Activated naive CD4-positive, alpha-beta T cell treated with anti-CD3 and anti-CD28 coated beads, Interleukin-2, amount 50 U/mL, for 72 hours (primary cell): Measurements from ENCODE around the gene ERBB2. TPM values are rescaled to one million over a fixed set of nuclear protein-coding genes. Genes with fewer than 3 reads are reported as not detected.
A peak's percentile ranks its signal among the peaks of the same experiment; 100 is the strongest.

ENCODE experiments used
- ATAC-seq, 2 donors: fragments of 150-1000 bp; cut with Tn5 transposase; 2 replicates each; pipeline ENCODE4 v1.10.0; 2021; ENCODE audit warnings: mild to moderate bottlenecking in 2 of 2, moderate library complexity in 2 of 2
- DNase-seq, 2 donors: peaks; one replicate each; pipeline ENCODE4 v3.0.0; 2021 to 2022; ENCODE audit warnings: low spot score in 2 of 2
- H3K27ac Mint-ChIP-seq, 2 donors: one replicate each; pipeline ENCODE4 v1.8.0; 2022; ENCODE audit warnings: mild to moderate bottlenecking in 2 of 2, mixed read lengths in 2 of 2
- H3K36me3 Mint-ChIP-seq, 2 donors: one replicate each; pipeline ENCODE4 v1.8.0; 2022; ENCODE audit warnings: mixed read lengths in 2 of 2
- H3K9me3 Mint-ChIP-seq, 2 donors: one replicate each; pipeline ENCODE4 v1.8.0; 2022; ENCODE audit warnings: mixed read lengths in 2 of 2
- total RNA-seq, 2 donors: library from RNA; stranded (reverse); gene quantifications; one replicate each; pipeline ENCODE4 v1.2.3, GENCODE V29; 2022

The ERBB2 gene
- total RNA-seq: 1 to 10 TPM; 3.2 to 7.8 TPM

DNA sequence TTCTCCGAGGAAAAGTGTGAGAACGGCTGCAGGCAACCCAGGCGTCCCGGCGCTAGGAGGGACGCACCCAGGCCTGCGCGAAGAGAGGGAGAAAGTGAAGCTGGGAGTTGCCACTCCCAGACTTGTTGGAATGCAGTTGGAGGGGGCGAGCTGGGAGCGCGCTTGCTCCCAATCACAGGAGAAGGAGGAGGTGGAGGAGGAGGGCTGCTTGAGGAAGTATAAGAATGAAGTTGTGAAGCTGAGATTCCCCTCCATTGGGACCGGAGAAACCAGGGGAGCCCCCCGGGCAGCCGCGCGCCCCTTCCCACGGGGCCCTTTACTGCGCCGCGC is at the start of gene ERBB2:
Gene ERBB2, plus strand, starts transcription at position 247 of the 330 bp plus-strand sequence. CDS start 175 bp downstream, outside the sequence.
- DNase-seq (no peak), ATAC-seq (no peak)
- no peaks in the 10 kb centered on the region for H3K36me3 Mint-ChIP-seq
- H3K9me3 Mint-ChIP-seq: no peaks in the 10 kb centered on the region
- no peak within 1 kb of the TSS for H3K27ac Mint-ChIP-seq

DNA sequence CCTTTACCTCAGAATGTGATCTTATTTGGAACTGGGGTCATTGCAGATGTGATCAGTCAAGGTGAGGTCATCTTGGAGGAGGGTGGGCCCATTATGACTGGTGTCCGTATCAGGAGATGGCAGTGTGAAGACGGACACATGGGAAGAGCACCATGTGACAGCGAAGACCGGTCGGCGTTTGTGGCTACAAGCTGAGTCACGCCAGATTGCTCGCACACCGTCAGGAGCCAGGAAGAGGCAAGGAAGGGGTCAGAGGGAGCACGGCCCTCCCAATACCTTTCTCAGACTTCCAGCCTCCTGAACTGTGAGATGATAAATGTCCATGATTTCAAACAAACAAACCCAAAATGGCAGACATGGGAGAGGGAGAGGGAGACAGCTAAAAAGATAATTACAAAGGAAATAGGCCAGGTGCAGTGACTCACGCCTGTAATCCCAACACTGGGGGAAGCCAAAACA is 49.7 kb upstream of the ERBB2 start:
- Mint-ChIP-seq H3K36me3 (no peaks in the 10 kb centered on the region), H3K9me3 (no peaks in the 10 kb centered on the region), H3K27ac (peak overlapping the region in 1 of 2 donors; percentile 36)
- no peak for DNase-seq
- ATAC-seq: no peak

DNA sequence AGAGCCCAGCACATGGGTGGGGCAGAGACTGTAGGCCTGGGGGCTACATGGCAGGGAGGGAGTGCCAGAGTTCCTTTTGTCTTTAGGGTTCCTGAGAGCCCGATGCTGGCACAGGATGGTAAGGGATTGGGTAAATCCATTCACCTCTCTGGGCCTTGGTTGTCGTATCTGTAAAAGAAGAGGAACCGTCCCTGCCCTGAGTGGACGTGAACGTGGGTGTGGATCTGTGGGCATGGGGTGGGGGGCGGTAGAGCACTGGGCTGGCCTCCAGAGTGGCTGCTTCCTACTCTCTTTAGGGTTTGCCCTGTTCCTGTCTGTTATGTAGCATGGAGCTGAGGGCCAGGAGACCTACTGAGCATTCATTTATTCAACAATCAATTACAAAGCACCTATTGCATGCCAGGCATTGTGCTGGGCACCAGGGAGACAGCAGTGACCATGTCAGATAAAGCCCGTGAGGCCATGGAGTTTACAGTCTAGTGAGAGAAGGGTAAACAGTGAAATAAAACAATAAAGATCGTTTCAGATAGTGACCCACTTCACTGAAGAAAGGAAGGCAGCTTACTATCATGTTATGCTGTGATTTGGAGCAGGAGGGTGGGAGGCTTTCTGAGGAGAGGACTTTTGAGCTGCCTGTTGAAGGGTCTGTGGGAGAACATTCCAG is 47.8 kb upstream of the ERBB2 start:
- no peak for DNase-seq
- ATAC-seq: no peak
- H3K27ac Mint-ChIP-seq: peak overlapping the region; percentile 67 to 73
- H3K9me3 Mint-ChIP-seq: no peaks in the 10 kb centered on the region
- no peaks in the 10 kb centered on the region for H3K36me3 Mint-ChIP-seq

- H3K36me3 Mint-ChIP-seq: peaks cover 0 to under 1% of the 10 kb centered on the region in 2 donors
- ATAC-seq (peak in 1 of 2 donors; percentile 17), DNase-seq (no peak)
- H3K27ac Mint-ChIP-seq: peak overlapping the region; percentile 67 to 84
- no peaks in the 10 kb centered on the region for H3K9me3 Mint-ChIP-seq
Measured at GRCh38 chr17:39652587-39653315, 47.1 kb upstream of the ERBB2 start.

DNA sequence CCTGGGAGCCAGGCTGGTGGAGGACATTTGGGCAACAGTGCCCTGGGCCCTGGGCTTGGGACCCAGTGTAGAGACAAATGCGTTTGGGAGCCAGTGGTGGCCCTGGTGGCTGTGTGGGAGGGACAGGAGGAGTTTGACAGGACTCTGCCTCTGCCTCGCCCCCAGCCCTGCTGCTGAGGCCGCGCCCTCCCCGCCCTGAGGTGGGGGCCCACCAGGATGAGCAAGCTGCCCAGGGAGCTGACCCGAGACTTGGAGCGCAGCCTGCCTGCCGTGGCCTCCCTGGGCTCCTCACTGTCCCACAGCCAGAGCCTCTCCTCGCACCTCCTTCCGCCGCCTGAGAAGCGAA is 46.6 kb upstream of the ERBB2 start:
- H3K9me3 Mint-ChIP-seq: no peaks in the 10 kb centered on the region
- no peak for DNase-seq
- peak; percentile 13 to 34 for ATAC-seq
- peak overlapping the region in 1 of 2 donors; percentile 84 for H3K27ac Mint-ChIP-seq
- H3K36me3 Mint-ChIP-seq: peaks cover 0 to 6% of the 10 kb centered on the region in 2 donors

- no peaks in the 10 kb centered on the region for H3K9me3 Mint-ChIP-seq
- H3K36me3 Mint-ChIP-seq: peaks cover 0 to 6% of the 10 kb centered on the region in 2 donors
- peak; percentile 82 for ATAC-seq
- peak overlapping the region; percentile 12 to 84 for H3K27ac Mint-ChIP-seq
- peak in 1 of 2 donors; percentile 90 for DNase-seq
Measured at GRCh38 chr17:39653662-39654331, 46.1 kb upstream of the ERBB2 start.

DNA sequence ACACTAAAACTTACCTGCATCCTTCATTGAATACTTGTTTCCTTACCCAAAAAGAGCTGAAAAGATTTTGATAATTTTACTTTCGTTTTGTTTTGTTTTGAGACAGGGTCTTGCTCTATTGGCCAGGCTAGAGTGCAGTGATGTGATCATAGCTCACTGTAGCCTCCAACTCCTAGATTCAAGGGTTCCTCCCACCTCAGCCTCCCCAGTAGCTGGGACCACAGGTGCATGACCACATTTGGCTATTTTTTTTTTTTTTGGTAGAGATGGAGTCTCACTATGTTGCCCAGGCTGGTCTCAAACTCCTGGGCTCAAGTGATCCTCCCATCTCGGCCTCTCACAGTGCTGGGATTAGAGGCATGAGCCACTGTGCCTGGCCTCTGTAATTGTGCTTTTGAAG is 44.8 kb upstream of the ERBB2 start:
- Mint-ChIP-seq H3K27ac (peak overlapping the region; percentile 11 to 36), H3K36me3 (peaks cover 0 to 6% of the 10 kb centered on the region in 2 donors), H3K9me3 (no peaks in the 10 kb centered on the region)
- ATAC-seq (no peak), DNase-seq (no peak)

DNA sequence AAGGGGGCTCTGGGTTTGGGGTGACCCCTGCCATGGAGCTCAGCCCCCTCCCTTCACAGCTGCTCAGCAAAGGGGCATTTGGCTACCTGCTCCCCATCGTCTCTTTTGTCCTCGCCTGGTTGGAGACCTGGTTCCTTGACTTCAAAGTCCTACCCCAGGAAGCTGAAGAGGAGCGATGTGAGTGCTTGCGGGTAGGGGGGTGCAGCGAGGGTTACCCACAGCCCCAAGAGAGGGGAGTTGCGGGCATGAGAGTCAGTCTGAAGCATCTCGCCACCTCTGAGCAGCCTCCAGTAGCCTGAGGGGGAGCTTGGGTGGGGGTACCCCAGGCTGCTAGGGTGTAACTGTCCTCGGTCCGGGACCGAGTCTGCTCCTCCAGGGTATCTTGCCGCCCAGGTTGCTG is 41.5 kb upstream of the ERBB2 start:
- no peak for ATAC-seq
- H3K27ac Mint-ChIP-seq: peak overlapping the region in 1 of 2 donors; percentile 55
- H3K36me3 Mint-ChIP-seq: peaks cover 0 to 6% of the 10 kb centered on the region in 2 donors
- H3K9me3 Mint-ChIP-seq: no peaks in the 10 kb centered on the region
- no peak for DNase-seq

DNA sequence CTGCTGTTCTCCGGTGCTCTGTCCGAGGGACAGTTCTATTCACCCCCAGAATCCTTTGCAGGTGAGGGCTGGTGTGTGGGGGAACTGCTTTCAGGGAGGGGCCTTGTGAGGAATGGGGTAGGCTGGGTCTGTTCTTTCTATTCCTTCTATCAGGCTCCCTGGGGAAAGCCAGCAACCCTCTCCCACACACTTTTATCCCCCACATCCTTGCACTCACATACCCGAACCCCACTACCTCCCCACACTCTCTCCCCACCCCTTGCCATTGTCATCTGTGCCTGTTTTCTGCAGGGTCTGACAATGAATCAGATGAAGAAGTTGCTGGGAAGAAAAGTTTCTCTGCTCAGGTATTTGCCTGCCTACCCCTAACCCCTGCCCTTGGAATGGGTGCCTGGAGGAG is 41.1 kb upstream of the ERBB2 start:
- Mint-ChIP-seq H3K36me3 (peaks cover 0 to 6% of the 10 kb centered on the region in 2 donors), H3K9me3 (no peaks in the 10 kb centered on the region), H3K27ac (peak overlapping the region; percentile 55 to 74)
- DNase-seq (no peak), ATAC-seq (no peak)

- peaks cover 0 to 6% of the 10 kb centered on the region in 2 donors for H3K36me3 Mint-ChIP-seq
- H3K27ac Mint-ChIP-seq: peak overlapping the region; percentile 74 to 93
- H3K9me3 Mint-ChIP-seq: no peaks in the 10 kb centered on the region
- no peak for DNase-seq
- no peak for ATAC-seq
Measured at GRCh38 chr17:39659279-39660010, 40.4 kb upstream of the ERBB2 start.

- H3K27ac Mint-ChIP-seq: peak overlapping the region; percentile 25 to 93
- peaks cover 0 to 6% of the 10 kb centered on the region in 2 donors for H3K36me3 Mint-ChIP-seq
- no peak for ATAC-seq
Measured at GRCh38 chr17:39660011-39660360, 39.9 kb upstream of the ERBB2 start.

GRCh38 chr17:39660397-39661385 is 39.2 kb upstream of the ERBB2 start:
- DNase-seq: no peak
- ATAC-seq: no peak
- no peaks in the 10 kb centered on the region for H3K9me3 Mint-ChIP-seq
- peak overlapping the region in 1 of 2 donors; percentile 26 for H3K27ac Mint-ChIP-seq
- peaks cover 0 to 6% of the 10 kb centered on the region in 2 donors for H3K36me3 Mint-ChIP-seq

More at GRCh38 chr17:39660011-39660360, 39.9 kb upstream of the ERBB2 start:
- DNase-seq: no peak
- no peaks in the 10 kb centered on the region for H3K9me3 Mint-ChIP-seq

DNA sequence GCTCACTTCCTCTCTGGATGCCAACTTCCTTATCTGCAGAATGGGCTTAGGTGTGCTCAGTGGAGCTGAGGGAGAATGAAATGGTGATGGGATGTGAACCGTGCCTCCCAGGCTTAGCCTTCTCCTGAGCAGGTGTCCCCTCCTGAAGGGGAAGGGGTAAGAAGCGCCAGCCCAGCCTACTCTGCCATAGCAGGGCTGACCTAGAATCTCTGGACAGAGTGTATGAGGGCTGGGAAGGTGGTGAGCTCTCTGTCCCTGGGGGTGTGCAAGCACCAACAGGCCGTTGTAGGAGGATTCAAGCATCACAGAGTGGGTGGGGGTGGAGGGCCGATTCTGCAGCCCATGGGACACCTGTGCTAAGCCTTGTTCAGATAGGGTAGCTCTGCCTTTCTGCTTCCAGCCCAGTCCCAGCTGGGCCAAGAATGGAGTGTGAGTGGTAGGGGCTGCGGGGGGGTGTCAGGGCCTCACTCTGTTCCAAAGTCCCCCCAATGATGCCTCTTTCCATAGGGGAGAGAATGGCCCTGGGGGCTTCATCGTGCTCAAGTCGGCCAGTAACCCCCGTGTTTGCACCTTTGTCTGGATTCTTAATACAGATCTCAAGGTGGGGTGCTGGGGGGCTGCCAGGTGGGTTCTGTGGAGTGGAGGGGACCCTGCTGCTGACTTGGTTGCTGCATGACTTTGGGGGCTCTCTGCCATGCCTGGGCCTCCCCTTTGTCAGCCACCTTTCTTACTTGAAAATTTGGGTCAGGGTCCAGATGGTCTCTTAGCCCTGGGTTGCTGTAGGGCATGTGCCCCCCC is 37.9 kb upstream of the ERBB2 start:
- Mint-ChIP-seq H3K9me3 (no peaks in the 10 kb centered on the region), H3K36me3 (peaks cover 0 to 6% of the 10 kb centered on the region in 2 donors), H3K27ac (peak overlapping the region in 1 of 2 donors; percentile 26)
- no peak for DNase-seq
- no peak for ATAC-seq

- H3K9me3 Mint-ChIP-seq: no peaks in the 10 kb centered on the region
- no peak for DNase-seq
- H3K36me3 Mint-ChIP-seq: peaks cover 0 to 6% of the 10 kb centered on the region in 2 donors
- H3K27ac Mint-ChIP-seq: peak overlapping the region in 1 of 2 donors; percentile 29
- ATAC-seq: no peak
Measured at GRCh38 chr17:39662551-39663339, 37.1 kb upstream of the ERBB2 start.
